ENCODE data around the gene ATP11C. TPM values are rescaled to one million over a fixed set of nuclear protein-coding genes. Genes with fewer than 3 reads are reported as not detected.

The ATP11C gene
- total RNA-seq, 1 donor from 2014 or later, result 48.5 TPM

DNA sequence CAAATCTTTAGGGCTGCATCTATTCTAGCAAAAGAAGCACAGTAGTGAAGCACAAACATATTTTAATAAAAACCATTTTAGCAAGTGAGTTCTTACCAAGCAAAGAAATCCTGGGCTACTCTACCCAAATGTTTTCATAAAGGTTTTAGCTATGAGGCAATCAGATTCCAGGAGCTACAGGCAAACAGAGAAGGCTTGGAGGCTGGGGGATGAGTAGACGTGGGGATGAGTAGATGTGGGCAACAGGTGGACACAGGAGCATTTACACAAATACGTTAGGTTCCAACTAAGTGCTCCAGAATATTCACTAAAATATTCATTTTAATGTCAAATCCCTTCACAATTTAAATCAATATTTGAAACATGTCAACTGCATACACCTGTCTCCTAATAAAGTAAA is 34.5 kb downstream of the ATP11C start:
- no peaks in the 10 kb centered on the region for H3K27me3 Mint-ChIP-seq (ENCODE audit: unreplicated experiment)
- H3K36me3 Mint-ChIP-seq (ENCODE audit: low read depth, unreplicated experiment), result no peaks in the 10 kb centered on the region
- H3K27ac Mint-ChIP-seq (ENCODE audit: unreplicated experiment), result no peak overlapping the region
- H3K4me1 Mint-ChIP-seq (ENCODE audit: unreplicated experiment), result peaks cover 2% of the 10 kb centered on the region
- H3K4me3 Mint-ChIP-seq (ENCODE audit: unreplicated experiment), result no peak overlapping the region
- no peaks in the 10 kb centered on the region for H3K9me3 Mint-ChIP-seq (ENCODE audit: unreplicated experiment)
- no peak for DNase-seq (ENCODE audit: low spot score)
- TF ChIP-seq, protein P1, sequence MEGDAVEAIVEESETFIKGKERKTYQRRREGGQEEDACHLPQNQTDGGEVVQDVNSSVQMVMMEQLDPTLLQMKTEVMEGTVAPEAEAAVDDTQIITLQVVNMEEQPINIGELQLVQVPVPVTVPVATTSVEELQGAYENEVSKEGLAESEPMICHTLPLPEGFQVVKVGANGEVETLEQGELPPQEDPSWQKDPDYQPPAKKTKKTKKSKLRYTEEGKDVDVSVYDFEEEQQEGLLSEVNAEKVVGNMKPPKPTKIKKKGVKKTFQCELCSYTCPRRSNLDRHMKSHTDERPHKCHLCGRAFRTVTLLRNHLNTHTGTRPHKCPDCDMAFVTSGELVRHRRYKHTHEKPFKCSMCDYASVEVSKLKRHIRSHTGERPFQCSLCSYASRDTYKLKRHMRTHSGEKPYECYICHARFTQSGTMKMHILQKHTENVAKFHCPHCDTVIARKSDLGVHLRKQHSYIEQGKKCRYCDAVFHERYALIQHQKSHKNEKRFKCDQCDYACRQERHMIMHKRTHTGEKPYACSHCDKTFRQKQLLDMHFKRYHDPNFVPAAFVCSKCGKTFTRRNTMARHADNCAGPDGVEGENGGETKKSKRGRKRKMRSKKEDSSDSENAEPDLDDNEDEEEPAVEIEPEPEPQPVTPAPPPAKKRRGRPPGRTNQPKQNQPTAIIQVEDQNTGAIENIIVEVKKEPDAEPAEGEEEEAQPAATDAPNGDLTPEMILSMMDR (IDR thresholded peaks at IDR 0.05; ENCODE audit: unreplicated experiment), result no peak

DNA sequence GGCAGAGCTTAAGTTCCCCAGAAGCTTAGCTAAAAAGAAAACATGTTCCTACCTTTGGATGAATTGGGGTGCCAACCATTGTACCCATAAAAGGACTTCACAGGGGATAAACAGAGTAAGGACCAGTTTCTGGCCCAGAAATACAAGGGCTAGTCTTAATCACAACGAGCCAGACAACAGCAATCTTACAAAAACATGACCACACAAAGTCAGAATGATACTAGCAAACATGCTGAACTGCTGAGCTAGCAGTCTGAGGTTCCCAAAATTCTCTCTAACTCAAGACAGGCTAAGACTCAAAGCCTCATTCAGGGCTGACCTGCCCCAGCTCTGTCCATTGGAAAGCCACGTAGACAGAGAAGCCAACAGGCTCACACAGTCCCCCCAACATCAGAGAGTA is 40.3 kb downstream of the ATP11C start:
- no peaks in the 10 kb centered on the region for H3K36me3 Mint-ChIP-seq (ENCODE audit: low read depth, unreplicated experiment)
- H3K27ac Mint-ChIP-seq (ENCODE audit: unreplicated experiment), result no peak overlapping the region
- TF ChIP-seq, protein P1 (IDR thresholded peaks at IDR 0.05; ENCODE audit: unreplicated experiment), result no peak
- peaks cover 2% of the 10 kb centered on the region for H3K4me1 Mint-ChIP-seq (ENCODE audit: unreplicated experiment)
- no peaks in the 10 kb centered on the region for H3K9me3 Mint-ChIP-seq (ENCODE audit: unreplicated experiment)
- H3K4me3 Mint-ChIP-seq (ENCODE audit: unreplicated experiment), result no peak overlapping the region
- peaks cover 1% of the 10 kb centered on the region for H3K27me3 Mint-ChIP-seq (ENCODE audit: unreplicated experiment)
- DNase-seq (ENCODE audit: low spot score), result no peak

DNA sequence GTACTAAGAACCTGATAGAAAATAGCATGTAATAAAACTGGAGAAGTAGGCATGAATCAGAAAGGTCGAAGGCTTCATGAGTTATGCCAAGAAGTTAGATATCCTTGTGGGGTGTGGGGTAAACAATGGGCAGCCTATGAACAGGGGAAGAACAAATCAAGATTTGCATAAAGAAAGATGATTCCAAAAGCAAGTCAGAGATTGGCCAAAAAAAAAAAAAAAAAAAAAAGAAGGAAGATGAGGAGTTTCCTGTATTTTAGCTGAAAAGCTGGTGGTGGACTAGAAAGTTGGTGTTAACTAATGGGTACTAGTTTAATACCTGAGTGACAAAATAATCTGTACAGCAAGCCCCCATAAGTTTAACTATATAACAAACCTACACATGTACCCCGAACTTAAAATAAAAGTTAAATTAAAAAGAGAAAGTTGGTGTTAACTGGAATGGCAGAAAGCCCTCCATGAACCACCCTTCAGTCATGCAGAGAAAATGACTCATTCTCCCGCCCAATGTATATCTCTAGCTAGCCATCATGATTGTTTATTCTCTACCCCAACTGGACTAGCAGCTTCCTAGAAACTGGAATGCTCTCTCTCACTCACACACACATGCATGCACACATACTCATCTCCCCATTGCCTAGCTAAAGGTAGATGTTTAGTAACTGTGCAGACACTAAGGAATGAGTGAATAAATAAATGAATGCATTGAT is 41.7 kb downstream of the ATP11C start:
- Mint-ChIP-seq H3K27ac (ENCODE audit: unreplicated experiment) (no peak overlapping the region), H3K27me3 (ENCODE audit: unreplicated experiment) (peaks cover 1% of the 10 kb centered on the region)
- TF ChIP-seq, protein P1 (IDR thresholded peaks at IDR 0.05; ENCODE audit: unreplicated experiment), result no peak

DNA sequence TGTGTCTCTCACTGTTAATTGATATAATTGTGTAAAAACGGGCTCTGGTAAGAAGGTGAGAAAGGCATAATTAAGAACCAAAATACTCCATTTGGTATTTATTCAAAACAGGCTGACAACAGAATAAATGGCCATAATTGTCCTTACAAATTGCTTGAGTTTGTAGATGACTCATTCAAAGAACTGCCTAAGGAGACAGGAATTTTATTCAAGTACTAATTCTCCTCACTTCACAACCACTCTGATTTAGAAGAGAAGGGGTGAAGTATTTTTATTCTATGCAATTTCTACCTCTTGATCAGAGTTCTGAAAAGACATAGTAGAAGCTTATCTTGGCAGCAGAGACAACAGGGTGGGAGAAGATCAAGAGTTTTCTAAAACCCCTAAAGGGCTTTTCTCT is 43.1 kb downstream of the ATP11C start:
- H3K4me1 Mint-ChIP-seq (ENCODE audit: unreplicated experiment), result peaks cover 9% of the 10 kb centered on the region
- no peaks in the 10 kb centered on the region for H3K36me3 Mint-ChIP-seq (ENCODE audit: low read depth, unreplicated experiment)
- H3K9me3 Mint-ChIP-seq (ENCODE audit: unreplicated experiment), result no peaks in the 10 kb centered on the region
- peaks cover 4% of the 10 kb centered on the region for H3K27me3 Mint-ChIP-seq (ENCODE audit: unreplicated experiment)
- no peak for DNase-seq (ENCODE audit: low spot score)
- no peak overlapping the region for H3K4me3 Mint-ChIP-seq (ENCODE audit: unreplicated experiment)
- no peak overlapping the region for H3K27ac Mint-ChIP-seq (ENCODE audit: unreplicated experiment)
- TF ChIP-seq, protein P1 (IDR thresholded peaks at IDR 0.05; ENCODE audit: unreplicated experiment), result no peak

More for the DNA sequence above, 41.7 kb downstream of the ATP11C start:
- no peak for DNase-seq (ENCODE audit: low spot score)
- no peaks in the 10 kb centered on the region for H3K36me3 Mint-ChIP-seq (ENCODE audit: low read depth, unreplicated experiment)
- no peak overlapping the region for H3K4me3 Mint-ChIP-seq (ENCODE audit: unreplicated experiment)
- no peaks in the 10 kb centered on the region for H3K9me3 Mint-ChIP-seq (ENCODE audit: unreplicated experiment)
- peaks cover 2% of the 10 kb centered on the region for H3K4me1 Mint-ChIP-seq (ENCODE audit: unreplicated experiment)

DNA sequence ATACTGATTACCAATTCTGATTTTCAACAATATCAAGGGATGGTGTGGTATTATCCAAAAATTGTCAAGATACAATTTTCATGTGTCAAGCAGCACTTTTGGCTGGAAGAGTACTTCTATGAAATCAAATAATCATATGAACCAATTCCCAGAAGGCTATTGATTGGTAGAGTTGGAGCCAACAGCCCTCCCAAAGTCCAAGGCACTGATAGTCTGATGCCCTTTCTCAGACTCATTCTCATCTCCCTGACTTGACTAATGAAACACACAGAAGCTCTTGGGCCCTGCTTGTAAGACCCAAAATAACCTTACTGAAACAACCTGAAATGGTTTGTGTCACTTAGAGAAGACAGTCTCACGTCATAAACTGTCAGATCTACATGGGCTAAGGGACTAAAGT is 48.9 kb downstream of the ATP11C start:
- H3K27me3 Mint-ChIP-seq (ENCODE audit: unreplicated experiment), result peaks cover 3% of the 10 kb centered on the region
- H3K4me1 Mint-ChIP-seq (ENCODE audit: unreplicated experiment), result peaks cover 23% of the 10 kb centered on the region
- TF ChIP-seq, protein P1 (IDR thresholded peaks at IDR 0.05; ENCODE audit: unreplicated experiment), result no peak
- no peaks in the 10 kb centered on the region for H3K9me3 Mint-ChIP-seq (ENCODE audit: unreplicated experiment)
- no peaks in the 10 kb centered on the region for H3K36me3 Mint-ChIP-seq (ENCODE audit: low read depth, unreplicated experiment)
- no peak overlapping the region for H3K27ac Mint-ChIP-seq (ENCODE audit: unreplicated experiment)
- no peak overlapping the region for H3K4me3 Mint-ChIP-seq (ENCODE audit: unreplicated experiment)
- no peak for DNase-seq (ENCODE audit: low spot score)
